Jurkat, Clone E6-1 (cell line): ENCODE results near the gene CTAGE15. TPM values are rescaled to one million over a fixed set of nuclear protein-coding genes. Genes with fewer than 3 reads are reported as not detected.
"Not testable (repeated sequence)": the region's sequence is repeated elsewhere in the genome, so short reads cannot be mapped to it uniquely, and the experiment has no call there.

ENCODE experiments used
- DNase-seq: peaks from one replicate; pipeline ENCODE4 v3.0.0-alpha.2; 2011; ENCODE audit warnings: low read depth, low spot score
- H3K4me3 ChIP-seq: 2 replicates; pipeline ENCODE4 v1.5.1; 2011; ENCODE audit warnings: mild to moderate bottlenecking, low read length, control low read depth, moderate library complexity
- polyA plus RNA-seq: library from polyadenylated mRNA; unstranded; fragments of >200 nt; gene quantifications from one replicate; pipeline ENCODE4 v1.2.1, GENCODE V29; 2012; ENCODE audit warnings: missing spikeins; ENCODE audit not compliant: insufficient read length, insufficient read depth

The CTAGE15 gene, protein sequence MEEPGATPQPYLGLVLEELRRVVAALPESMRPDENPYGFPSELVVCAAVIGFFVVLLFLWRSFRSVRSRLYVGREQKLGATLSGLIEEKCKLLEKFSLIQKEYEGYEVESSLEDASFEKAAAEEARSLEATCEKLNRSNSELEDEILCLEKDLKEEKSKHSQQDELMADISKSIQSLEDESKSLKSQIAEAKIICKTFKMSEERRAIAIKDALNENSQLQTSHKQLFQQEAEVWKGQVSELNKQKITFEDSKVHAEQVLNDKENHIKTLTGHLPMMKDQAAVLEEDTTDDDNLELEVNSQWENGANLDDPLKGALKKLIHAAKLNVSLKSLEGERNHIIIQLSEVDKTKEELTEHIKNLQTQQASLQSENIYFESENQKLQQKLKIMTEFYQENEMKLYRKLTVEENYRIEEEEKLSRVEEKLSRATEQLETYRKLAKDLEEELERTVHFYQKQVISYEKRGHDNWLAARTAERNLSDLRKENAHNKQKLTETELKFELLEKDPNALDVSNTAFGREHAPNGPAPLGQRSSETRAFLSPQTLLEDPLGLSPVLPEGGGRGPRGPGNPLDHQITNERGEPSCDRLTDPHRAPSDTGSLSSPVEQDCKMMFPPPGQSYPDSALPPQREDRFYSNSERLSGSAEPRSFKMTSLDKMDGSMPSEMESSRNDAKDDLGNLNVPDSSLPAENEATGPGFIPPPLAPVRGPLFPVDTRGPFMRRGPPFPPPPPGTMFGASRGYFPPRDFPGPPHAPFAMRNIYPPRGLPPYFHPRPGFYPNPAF
- polyA plus RNA-seq = not detected

DNA sequence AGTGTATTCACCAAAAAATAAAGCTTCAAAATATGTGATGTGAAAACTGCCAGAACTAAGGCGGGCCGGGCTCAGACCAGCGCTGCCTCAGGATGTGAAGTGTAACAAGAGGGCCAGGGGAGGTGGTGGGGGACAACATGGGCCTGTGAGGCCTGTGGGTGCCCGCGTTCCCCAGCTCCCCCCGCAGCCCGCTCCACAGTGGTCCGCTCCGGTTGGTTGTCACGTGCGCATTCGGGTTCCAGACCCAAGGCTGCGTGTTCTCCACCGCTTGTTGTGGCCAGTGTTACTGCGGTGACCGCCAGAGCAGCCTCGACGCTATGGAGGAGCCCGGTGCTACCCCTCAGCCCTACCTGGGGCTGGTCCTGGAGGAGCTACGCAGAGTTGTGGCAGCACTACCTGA is at the start of gene CTAGE15:
Gene CTAGE15, plus strand, starts transcription at position 301 of the 400 bp plus-strand sequence. Its CDS starts 17 bp downstream, at position 318.
- not testable (repeated sequence) for DNase-seq, H3K4me3 ChIP-seq

DNA sequence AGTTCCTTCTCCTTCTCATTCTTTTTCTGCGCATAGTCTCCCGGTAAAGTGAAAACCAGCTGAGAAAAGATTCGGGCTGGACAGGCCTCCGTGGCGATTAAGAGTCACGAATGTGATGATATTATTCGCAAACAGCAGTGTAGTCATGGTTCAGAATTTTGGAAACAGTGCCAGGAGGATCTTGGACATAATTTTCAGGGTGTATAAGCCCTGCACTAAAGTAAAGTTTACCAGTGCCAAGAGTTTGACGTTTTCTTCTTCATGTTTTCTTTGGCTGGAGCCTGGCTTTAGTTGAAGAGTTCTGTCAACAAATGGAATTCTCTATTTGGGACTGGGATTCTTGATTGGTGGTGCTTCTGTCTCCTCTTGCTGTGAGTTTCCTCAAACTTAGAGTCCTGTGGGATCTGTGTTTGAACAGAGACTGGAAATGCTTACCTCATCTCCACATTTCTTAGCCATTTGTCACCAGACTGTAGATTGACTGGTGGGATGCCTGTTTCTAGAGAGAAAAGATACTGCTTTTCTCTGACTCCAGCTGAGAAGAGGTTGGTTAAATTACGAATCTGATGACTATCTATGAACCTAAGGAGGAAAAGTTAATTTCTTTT is 49.2 kb upstream of the CTAGE15 start:
- not testable (repeated sequence) for DNase-seq, H3K4me3 ChIP-seq

- H3K4me3 ChIP-seq, DNase-seq: not testable (repeated sequence)
Observed at GRCh38 chr7:143531169-143531926, 40.3 kb upstream of the CTAGE15 start.

DNA sequence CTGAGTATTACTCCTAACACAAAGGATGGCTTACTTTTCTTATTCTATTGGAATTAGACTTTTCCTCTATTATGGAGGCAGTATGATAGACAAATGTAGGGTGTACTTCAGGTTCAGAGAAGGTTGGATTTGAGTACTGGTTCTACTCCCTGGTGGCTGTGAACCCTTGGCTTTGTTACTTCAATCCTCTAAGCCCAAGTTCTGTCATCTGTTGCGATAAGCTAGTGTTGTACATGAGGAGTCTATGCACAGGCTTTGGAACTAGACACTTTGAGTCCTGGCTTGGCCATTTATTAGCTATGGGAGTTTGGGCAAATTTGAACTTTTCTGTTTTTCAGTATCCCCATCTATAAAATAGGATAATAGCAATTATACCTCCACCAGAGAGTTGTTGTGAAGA is 39.7 kb upstream of the CTAGE15 start:
- not testable (repeated sequence) for DNase-seq, H3K4me3 ChIP-seq

GRCh38 chr7:143533213-143533839 is 38.3 kb upstream of the CTAGE15 start:
- DNase-seq, H3K4me3 ChIP-seq: not testable (repeated sequence)

DNA sequence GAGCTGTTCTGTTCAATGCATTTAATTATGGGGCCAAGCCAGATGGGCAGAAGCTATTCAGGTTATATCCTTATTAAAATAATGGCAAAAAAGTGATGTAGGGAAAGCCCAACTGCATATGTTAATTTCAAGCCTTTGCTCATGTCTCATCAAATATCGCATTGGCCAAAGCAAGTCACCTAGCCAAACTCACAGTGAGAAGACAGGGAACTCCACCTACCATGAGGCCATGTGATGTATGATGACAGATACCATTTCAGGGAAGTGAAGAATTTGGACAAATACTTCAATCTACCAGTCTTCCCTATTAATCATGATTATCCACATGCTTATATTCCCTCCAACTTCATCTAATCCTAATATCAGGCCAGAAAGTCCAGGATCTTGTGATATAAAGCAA is 35.2 kb upstream of the CTAGE15 start:
- DNase-seq, H3K4me3 ChIP-seq: not testable (repeated sequence)

DNA sequence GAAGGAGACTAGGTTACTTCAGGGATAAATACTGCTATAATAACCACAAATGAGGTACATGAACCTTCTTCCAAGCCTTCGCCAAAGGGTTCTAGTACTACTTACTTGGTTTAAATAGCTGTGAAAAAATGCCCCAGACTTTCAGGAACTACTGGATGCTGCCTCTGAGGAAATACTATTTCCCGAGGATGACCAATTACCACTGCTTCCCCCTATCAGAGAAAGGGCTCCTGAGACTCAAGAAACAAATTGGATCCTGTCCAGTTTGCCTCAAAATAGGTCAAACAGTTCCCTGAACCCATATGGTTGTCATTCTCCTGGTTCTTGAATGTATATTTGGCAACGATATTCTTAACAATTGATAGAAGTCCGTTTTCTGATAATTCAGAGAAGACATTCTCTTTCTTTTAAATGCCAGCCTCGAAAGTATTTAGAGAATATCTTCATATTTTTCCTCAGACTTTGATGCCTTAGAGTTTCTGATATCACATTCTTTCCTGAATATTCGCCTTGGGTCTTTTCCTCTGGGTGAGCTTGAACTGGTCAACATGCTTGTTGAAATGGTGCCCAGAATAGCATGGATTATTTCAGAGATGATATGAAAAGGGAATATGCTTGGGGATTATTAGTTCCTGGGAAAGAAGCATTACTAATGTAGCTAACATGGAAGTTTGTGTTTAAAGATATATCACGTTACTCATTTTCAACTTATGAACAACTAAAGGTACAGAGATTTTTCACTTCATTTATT is 28.1 kb upstream of the CTAGE15 start:
- not testable (repeated sequence) for H3K4me3 ChIP-seq, DNase-seq

GRCh38 chr7:143555968-143556367 is 15.6 kb upstream of the CTAGE15 start:
- not testable (repeated sequence) for H3K4me3 ChIP-seq, DNase-seq

DNA sequence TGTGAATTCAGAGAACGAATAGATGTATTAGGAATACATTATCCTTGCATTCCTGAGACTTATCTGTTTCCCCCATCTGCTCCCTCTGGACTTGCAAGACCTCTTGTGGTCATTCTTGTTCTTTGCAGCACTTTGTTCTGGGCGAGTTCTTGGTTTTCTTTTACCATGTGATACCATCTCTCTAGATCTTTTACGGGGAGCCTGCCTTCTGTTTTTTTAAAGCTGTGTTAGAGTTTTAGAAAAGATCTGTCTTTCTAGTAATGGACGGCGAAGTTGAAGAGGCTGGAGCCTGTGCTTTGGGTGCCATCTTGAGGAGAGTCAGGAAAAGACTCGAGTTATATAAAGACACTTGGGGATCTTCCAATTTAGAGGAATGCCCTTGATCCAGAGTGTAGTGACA is 8.3 kb upstream of the CTAGE15 start:
- H3K4me3 ChIP-seq, DNase-seq: not testable (repeated sequence)

DNA sequence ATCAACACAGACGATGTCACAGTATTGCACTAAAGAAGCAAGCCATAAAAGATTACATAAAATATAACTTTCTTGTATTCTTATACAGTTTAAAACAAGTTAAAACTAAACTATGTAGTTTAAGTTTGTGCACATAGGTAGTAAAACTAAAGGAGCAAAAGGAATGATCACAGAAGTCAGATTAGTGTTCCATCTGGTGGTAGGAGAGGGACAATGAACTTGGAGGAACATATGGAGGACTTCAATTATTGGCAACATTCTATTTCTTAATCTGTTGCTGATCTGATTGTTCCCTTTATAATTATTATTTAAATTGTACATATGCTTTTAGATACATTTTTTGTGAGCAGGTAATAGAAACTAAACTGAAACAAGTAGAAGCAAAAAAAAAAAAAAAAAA is 5.6 kb upstream of the CTAGE15 start:
- not testable (repeated sequence) for DNase-seq, H3K4me3 ChIP-seq

- DNase-seq, H3K4me3 ChIP-seq: not testable (repeated sequence)
Observed at GRCh38 chr7:143588183-143588582, 16.6 kb downstream of the CTAGE15 start.

- not testable (repeated sequence) for H3K4me3 ChIP-seq, DNase-seq
Observed at GRCh38 chr7:143589897-143590296, 18.3 kb downstream of the CTAGE15 start.

- DNase-seq, H3K4me3 ChIP-seq: not testable (repeated sequence)
Observed at GRCh38 chr7:143598086-143598485, 26.5 kb downstream of the CTAGE15 start.

GRCh38 chr7:143603549-143603948 is 31.9 kb downstream of the CTAGE15 start:
- DNase-seq, H3K4me3 ChIP-seq: not testable (repeated sequence)

DNA sequence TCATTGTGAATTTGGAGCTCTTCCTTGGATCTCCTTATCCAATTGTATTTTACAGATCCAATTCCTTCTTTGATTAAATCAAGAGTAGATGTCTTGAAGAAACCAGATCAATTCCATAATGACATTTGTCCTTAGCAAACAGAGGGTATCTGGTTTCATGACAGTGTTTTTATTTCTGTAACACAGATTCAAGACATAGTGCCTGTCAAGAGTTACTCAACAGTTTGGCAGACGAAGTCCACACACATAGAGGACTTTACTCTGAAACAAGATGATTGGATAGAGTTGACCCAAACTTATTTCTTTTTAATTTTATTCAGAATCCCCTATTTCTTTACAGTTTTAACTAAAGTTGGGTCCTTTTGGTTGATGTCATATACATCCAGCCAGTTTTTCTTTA is 34.5 kb downstream of the CTAGE15 start:
- DNase-seq, H3K4me3 ChIP-seq: not testable (repeated sequence)

DNA sequence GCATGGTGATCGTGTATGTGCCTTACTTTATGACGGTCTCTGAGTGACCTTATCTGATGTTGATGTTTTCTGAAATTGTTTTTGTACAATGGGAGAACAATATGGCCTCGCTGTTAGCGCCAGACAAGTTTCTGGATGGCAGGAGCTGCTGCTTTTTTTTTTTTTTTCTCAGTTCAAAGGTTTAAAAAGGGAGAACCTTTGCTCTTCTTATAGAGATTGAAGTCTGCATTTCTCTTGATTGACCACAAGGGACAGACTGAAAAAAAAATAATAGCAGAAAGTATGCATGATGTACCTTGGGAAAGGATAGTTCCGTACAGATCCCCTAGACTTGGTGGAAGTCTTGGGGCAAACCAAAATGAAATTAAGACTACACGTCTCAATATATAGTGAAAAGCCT is 43.9 kb downstream of the CTAGE15 start:
- DNase-seq, H3K4me3 ChIP-seq: not testable (repeated sequence)

- not testable (repeated sequence) for DNase-seq, H3K4me3 ChIP-seq
Observed at GRCh38 chr7:143617204-143617603, 45.6 kb downstream of the CTAGE15 start.

DNA sequence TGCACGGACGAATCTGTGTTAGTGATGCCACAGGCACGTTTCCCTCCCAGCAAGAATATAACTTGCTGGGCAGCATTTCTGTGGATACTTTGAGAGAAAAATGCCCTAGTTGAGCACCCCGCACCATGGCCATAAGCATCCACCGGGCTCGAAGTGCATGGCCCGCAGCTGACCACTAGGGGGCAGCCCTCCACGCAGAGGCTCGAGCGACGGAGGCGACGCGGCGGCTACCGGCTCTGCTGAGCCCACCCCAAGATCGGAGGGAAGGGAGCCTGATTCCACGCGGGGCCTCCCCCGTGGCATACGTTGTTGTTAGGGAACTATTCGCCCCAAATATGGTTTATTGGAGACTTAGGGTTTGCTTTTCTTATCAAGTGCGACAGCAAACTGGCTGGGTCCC is 48.5 kb downstream of the CTAGE15 start:
- not testable (repeated sequence) for H3K4me3 ChIP-seq, DNase-seq
